ENCODE results near the gene NTNG1.
A peak's percentile ranks its signal among the peaks of the same experiment; 100 is the strongest.

The NTNG1 gene

DNA sequence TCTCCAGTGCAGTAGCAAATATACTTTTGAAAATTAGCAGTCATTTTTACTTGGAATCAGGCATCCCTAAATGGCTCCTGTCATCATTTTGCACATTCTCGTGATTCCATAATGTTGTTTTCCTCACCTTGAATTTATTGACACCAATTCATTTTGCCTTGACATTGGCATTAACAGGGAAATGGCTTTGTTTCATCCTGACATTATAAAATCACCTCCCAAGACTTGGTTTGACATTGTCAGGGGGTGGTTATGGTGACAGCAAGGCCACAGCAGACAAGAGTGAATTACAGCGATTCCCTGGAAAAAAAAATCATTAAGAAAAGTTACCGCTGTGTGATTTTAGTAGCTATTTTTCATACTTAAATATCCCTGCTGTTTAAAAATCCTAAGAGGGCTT, 327.0 kb downstream of the NTNG1 start:
- DNase-seq, result no peak

DNA sequence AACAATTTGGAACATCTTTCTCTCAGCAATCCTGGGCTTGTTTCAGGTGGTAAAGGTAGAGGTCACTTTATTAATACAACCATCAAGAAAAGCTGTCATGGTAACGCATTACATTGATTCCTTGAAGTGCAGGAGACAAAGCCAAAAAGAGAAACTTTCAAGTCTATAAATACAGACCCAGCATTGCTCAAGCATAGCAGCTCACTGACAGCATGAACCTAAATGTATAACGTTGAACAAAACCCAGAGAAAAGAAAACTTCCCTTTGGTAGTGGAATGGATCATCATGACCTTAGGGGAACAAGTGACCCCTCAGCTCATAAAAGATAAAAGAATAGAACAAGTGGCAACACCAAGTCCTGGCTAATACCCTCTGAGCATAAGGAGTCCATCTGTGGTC, 332.2 kb downstream of the NTNG1 start:
- no peak for DNase-seq

DNA sequence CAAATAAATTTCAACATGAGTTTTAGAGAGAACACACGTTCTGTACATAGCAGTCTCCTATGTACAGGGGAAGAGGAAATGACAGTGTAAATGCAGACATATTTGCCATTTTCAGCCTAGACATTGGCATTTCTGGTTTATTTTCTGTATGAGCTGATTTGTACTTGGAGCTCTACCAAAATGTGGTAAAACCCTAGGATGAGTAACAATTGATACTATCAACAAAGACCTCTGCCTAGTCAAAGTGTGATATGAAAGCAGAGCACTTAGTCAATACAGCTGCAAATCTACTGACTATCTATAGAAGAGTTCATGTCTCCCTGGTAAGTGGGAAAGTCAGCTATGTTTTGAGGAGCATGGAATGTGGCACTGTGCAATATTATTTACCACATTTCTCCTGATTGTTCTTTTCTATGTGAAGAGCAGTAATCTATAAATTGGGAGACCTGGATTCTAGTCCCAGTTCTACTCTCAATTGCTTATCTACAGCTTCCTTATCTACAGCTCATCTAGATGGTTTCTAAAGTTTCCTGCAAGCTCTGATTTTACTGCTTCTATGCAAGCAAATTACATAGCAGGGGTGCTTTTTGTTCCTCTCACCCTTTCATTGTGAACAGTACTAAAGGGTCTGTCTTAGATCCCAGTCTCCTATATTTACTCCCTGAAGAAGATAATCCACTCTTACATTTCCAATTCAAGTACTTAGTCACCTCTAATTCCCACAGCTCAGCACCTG, 334.2 kb downstream of the NTNG1 start:
- peak; percentile 56 for DNase-seq

DNA sequence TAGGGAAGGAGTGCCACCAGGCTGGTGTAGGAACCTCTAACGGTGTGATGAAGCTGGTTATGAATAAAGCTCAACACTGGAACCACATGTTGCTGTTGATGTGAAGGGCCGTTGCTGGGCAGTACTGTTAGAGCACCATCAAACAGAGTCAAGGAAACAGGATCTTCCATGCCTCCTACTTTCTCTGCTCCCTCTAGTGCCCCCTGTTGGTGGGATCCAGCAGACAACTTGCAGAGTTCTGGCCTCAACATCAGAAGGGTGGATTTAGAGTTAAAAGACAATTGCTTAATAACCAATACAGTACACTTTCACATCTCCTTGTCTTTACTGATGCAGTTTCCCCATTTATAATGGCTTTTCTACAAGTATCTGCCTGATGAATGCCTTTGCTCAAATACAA, 336.4 kb downstream of the NTNG1 start:
- DNase-seq, result peak; percentile 17

DNA sequence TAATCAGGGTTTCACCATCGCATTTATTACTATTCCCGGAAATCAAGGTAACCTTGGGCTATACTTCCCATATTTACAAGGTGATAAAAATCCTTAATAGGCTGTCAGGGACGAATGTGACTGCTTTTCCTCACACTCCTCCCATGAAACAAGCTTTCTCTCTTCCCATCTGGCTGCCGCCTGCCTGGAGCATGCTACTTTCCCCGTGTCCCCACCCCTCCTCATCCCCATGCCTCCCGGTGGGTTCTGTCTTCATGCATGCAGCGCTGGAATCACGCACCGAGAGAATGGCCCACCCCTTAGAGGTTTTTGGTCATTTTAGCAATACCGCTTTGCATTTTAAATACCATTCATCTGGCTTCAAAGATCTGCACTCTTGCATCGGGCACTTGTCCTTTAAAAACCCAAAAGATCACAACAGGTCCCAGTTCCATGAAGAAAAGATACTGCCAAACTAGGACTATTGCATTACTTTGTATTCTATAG, 339.1 kb downstream of the NTNG1 start:
- no peak for DNase-seq

DNA sequence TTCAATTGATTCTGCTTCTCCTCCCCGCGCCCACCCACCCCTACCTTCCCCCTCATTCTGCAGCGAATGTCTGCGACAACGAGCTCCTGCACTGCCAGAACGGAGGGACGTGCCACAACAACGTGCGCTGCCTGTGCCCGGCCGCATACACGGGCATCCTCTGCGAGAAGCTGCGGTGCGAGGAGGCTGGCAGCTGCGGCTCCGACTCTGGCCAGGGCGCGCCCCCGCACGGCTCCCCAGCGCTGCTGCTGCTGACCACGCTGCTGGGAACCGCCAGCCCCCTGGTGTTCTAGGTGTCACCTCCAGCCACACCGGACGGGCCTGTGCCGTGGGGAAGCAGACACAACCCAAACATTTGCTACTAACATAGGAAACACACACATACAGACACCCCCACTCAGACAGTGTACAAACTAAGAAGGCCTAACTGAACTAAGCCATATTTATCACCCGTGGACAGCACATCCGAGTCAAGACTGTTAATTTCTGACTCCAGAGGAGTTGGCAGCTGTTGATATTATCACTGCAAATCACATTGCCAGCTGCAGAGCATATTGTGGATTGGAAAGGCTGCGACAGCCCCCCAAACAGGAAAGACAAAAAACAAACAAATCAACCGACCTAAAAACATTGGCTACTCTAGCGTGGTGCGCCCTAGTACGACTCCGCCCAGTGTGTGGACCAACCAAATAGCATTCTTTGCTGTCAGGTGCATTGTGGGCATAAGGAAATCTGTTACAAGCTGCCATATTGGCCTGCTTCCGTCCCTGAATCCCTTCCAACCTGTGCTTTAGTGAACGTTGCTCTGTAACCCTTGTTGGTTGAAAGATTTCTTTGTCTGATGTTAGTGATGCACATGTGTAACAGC, 339.9 kb downstream of the NTNG1 start:
- DNase-seq, result no peak

DNA sequence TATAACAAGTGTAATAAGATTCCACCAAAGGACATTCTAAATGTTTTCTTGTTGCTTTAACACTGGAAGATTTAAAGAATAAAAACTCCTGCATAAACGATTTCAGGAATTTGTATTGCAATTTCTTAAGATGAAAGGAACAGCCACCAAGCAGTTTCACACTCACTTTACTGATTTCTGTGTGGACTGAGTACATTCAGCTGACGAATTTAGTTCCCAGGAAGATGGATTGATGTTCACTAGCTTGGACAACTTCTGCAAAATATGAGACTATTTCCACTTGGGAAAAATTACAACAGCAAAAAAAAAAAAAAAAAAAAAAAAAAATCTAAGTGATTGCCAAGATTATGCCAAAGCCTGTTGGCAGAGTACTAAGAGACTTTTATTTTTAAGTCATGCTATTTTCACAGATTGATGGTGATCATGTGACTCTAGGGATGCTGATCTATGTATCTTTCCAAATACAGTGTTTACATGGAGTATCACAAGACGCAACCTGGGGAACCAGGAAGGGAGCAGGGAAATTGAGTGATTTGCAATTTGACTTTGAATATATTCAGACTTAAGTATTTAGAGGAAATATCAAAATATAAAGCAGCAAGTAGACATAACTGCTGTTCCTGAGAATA, 341.0 kb downstream of the NTNG1 start:
- no peak for DNase-seq

DNA sequence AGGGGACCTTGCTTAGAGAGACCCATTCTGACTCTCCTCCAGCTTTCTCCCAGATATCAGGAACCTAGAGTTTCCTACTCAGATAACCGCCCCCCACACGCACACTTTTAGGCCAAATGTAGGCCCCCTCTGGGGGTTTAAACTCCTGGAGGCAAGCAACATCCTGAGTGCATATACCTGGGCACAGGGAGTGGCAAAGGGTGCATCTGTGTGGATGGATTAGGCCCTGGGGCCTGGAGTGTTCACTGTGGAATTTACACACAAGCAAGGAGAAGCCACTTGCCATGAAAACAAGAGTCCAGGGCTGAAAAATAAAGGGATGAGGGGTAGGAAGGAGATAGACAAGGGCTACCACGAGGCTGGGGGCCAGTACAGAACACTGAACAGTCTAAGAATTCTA, 343.1 kb downstream of the NTNG1 start:
- DNase-seq, result no peak

DNA sequence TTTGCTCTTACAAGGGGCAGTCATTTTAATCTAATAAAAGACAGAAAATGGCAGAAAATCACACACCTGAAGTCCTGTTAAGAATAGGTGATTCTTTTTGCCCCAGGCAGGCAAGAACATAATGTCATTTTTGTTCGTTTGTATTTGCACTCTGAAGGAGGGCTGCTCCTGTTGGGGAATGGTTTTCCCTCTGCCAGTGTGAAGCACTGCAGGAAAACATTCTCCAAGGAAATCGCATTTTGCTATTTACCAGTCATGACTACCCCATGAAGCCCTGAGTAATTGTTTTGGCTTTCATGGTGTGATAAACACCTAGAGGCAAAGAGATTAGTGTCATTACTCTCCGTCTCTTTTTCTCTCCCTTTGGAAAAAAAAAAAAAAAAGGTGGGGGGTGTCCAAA, 345.5 kb downstream of the NTNG1 start:
- DNase-seq, result no peak

DNA sequence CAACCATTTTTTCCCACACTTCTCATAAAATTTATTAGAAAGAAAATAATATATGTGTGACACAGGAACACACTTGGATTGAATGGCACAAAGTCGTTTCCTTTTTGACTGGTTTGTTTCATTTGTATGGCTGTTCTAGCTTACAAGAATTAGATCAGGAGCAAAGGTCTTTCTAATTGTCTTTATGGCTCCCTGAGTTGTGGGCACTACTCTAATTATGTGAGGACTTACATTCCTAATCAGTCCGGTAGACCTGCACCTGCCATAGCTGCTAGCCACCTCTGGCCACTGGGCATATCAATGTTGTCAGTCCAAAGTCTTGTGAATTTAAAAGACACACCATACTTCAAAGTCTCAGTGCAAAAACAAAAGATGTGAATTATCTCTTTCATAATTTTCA, 346.7 kb downstream of the NTNG1 start:
- DNase-seq, result no peak

DNA sequence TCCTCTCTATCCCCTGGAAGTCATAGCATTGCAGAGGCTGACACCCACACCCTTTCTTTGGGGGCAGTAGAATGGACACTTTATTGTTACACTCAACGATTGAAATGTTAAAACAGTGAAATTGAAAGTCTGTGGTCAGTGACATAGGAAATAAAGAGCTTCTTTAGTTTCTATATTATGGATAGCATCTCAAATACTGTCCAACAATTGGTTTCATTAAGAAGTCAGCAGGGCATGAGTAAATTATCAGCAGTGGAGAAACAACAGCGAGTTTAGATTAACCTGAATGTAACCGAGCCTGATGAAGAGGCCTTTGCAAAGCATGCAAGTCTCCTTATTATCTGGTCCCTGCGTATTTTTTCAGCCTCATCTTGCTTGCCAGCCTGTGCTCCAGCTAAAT, 350.7 kb downstream of the NTNG1 start:
- DNase-seq, result no peak

DNA sequence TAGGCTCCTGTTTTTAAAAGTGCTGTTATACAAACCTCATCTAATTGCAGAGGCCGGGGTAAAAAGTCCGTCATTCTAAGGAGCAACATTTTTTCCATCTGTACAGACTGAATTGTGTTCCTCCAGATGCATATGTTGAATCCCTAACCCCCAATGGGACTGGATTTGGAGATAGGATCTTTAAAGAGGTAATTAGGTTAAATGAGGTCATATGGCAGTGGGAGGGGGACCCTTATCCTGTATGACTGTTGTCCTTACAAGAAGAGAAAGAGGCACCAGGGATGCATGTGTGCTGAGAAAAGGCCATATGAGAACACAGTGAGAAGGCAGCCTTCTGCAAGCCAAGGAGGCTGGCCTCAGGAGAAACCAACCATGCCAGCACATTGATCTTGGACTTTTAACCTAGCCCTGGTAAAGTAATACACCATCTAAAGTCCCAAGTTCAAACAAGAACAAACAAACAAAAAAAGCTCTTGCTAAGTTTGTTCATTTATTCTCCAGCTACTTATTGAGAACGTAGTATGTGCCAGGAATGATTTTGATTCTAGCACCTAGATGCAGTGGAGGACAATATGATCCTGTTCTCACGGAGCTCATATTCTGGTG, 352.4 kb downstream of the NTNG1 start:
- DNase-seq, result no peak

DNA sequence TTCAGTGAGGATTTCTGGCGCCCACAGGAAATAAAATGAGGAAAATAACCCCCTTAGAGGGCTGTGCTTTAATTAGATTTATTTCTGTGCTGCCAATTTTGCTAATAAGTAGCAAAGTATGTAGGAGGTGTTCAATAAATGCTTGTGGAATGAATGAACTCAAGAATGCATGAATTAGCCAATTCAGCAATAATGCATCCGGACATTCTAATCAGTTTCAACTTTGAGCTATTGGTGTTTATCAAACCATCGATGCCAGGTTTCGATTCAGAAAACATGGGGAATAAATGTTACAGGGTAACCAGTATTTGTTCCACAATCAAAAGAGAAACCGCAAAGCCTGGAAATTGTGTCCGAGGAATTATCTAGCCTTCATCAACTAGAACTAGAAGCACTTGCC, 353.2 kb downstream of the NTNG1 start:
- DNase-seq, result no peak

DNA sequence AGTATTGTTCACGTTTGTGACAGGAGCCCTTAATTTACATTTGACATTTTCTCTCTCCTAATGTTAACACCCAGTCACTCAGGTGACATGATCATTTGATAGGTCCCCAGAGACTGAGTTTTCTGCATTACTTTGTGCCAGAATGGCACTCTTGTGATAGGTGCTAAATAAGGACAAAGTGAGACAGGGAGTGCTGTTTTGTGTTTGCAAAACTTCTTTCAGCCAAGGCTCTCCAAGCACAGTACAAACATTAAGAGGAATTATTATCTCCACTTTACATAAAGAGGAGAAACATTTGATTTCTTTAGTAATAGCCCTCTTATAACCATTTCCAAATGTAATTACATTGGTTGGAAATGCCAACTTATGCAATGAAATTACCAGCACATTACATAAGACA, 355.2 kb downstream of the NTNG1 start:
- no peak for DNase-seq

DNA sequence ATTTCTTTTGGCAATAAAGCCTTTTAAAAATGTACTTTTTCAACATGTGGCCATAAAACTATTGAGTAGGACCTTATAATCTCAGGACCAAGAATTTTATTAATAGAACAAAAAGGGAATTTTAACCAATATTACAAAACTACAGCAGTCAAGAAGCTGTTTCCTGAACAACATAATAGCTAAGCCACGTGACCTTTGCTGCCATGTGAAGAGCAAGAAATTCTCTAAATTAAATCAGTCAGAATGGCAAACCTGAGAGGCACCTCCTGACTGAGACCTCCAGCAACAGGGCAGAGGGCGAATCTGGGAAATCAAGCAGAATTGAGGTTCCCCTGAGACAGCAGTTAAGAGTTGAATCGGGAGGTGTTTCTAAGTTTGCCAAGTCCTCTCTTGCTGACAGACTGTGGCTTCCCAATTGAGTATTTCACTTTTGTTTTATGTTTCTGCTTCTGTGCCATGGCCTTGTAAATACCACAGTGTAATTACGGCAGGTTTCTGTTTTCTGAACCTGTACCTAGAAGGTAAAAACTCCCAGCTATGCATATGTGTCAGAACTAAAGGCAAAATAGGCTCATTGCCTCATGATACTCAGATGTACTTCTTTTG, 358.4 kb downstream of the NTNG1 start:
- DNase-seq, result peak; percentile 2

DNA sequence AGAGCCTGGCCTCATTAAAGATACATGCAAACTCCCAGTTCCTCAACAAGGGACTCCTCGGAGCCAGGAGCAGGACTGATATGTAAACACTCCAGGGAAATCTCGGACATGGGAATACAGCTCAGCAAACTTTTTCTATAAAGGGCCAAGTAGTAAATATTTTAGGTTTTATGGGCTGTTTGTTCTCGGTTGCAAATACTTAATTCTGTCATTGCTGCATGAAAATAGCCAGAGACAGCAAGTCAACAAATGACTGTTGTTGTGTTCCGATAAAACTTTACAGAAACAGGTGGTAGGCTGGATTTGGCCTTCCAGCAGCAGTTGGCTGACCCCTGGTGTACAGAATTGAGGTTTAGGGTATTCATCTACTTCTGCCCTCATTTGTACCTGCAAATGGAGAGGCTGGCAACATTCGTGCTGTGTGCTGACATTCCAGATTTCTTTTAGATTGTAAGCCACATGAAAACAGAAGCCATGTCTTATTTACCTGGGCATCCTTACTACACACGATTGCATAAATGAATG, 360.3 kb downstream of the NTNG1 start:
- DNase-seq, result no peak

DNA sequence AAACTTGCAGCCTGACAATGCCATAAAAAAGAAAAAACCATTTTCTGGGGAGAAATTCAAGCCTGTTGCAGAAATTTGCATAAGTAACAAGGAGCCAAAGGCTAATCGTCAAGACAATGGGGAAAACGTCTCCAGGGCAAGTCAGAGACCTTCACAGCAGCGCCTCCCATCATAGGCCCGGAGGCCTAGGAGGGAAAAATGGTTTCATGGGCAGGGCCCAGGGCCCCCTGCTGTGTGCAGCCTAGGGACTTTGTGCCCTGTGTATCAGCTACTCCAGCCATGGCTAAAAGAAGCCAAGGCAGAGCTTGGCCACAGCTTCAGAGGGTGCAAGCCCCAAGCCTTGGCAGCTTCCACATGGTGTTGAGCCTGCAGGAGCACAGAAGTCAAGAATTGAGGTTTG, 369.5 kb downstream of the NTNG1 start:
- no peak for DNase-seq

DNA sequence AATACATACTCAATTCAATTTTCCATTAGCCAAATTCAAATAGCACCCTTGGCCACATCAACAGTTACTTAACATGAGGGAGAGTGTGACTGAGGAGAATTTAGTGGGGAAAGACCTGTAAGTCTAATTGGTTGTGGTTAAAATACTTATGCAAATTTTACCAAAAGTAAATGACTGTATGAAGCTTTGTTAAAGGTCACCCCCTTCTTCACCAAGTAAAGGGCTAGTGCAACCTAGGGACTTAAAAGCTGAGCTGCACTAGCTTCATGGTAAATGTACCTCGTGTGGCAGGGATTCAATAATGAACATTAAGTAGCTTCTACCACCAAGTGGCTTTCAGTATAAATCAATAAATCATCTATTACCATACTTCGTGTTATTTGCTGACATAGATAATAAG, 372.0 kb downstream of the NTNG1 start:
- no peak for DNase-seq

DNA sequence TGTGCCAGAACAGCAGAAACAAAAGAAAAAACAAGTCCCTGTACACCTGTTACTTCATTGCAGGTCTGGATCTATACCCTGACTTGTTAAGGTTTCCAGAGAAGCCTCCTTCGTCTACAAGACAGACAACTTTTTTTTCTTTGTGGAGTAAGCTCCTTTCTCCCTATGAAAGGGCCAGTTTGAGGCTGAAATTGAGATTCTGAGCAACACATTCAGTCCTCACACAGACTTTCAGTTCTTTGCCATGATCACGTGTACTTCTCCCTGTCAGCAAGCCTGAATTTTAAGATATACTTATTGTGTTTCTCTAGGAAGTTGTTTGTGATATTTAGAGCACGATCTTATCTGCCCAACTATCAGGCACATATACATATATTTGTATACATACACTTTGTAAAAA, 374.0 kb downstream of the NTNG1 start:
- no peak for DNase-seq

DNA sequence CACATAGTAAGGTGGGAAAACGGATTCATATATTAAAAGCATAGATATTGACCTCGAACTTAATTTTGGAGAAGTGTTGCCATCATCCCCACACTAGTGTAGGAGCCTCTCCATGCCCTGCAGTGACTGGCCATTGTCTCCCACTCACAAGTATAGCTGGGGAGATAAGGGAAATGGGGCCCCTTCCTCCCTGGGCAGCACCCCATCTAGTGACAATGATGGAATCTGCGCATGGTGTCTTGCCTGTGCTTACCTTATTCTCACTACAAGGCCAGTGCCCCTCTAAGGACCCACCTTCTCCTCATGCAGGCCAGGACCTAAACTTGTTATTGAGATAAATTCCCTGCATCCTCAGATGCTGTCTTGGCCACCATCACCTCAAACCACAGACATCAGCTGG, 374.9 kb downstream of the NTNG1 start:
- DNase-seq, result no peak

DNA sequence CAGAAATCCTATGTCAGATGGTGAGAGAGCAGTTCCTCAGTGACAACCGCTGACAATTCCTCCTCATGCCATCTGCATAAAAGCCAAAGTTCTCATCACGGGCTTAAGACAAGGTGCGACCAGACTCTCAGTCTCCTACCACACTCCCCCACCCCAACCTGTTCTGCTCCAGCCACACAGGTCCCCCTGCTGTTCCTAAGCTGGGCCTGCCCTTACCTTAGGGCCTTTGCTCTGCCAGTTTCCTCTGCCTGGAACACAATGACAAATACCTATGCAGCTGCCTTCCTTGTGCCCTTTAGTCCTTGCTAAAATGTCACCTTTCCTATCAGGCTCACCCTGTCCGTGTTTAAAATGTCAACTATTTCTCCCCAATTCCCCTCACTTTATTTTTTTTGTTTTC, 382.2 kb downstream of the NTNG1 start:
- no peak for DNase-seq

DNA sequence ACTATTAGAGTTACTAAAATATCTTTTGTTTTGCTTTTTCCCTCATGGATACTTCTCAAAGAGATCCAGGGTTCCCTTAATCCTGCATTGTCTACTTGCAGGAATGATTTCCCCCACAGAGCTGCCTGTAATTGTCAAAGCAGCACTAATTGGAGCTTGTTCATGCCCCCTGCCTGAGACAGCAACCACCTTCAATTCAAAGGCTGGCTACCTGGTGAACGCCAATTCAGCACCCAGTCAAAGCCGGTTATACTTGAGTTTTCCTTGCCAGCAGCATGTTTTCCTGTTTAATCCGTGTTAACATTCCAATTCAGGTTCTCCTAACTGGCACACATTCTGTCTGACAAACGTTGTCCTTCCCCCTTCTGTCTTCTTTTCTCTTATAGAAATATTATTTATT, 382.9 kb downstream of the NTNG1 start:
- no peak for DNase-seq

DNA sequence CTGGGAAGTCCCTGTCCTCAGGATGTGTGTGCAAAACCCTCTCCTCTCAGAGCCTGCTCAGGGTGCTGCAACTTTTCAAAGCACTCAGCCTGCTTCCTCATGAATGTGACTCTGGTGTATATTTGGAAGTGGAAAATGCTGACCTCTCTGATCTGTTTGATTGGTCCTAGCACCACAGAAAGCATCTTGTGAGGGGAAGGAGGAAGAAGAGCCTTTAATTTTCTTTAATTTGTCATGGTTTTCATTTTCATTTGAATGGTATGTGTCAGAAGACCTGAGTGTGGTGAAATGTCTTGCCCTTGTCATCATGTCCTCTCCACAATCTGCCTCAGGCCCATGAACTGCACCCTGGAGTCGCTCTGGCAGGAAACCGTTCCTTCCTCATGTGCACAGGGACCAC, 383.5 kb downstream of the NTNG1 start:
- no peak for DNase-seq

Data from activated CD4-positive, alpha-beta T cell treated with anti-CD3 and anti-CD28 coated beads, Interleukin-2, Interleukin-6, amounts not matched to agents 100 ng/mL and 50 ng/mL, durations not matched to agents 16 hours and 8 hours (primary cell).